Measurements from ENCODE around the gene RASSF1.

Gene RASSF1

GRCh38 chr3:50333744-50334328 is 6.8 kb downstream of the RASSF1 start:
- Histone ChIP-seq H3K27ac (no peak overlapping the region), H3K4me3 (ENCODE audit: low read depth, low read length) (no peak overlapping the region), H3K9me3 (ENCODE audit: severe bottlenecking) (no peaks in the 10 kb centered on the region), H3K27me3 (ENCODE audit: insufficient read depth, low read depth, severe bottlenecking) (no peaks in the 10 kb centered on the region), H3K36me3 (peaks cover 71% of the 10 kb centered on the region)
- DNase-seq = no peak
- no peak for TF ChIP-seq CTCF (IDR thresholded peaks at IDR 0.05; ENCODE audit: low read depth, low read length)

GRCh38 chr3:50331364-50331907 is 9.2 kb downstream of the RASSF1 start:
- TF ChIP-seq CTCF (IDR thresholded peaks at IDR 0.05; ENCODE audit: low read depth, low read length) = no peak
- Histone ChIP-seq H3K9me3 (ENCODE audit: severe bottlenecking) (no peaks in the 10 kb centered on the region), H3K36me3 (peaks cover 72% of the 10 kb centered on the region), H3K4me3 (ENCODE audit: low read depth, low read length) (no peak overlapping the region), H3K27ac (no peak overlapping the region), H3K27me3 (ENCODE audit: insufficient read depth, low read depth, severe bottlenecking) (no peaks in the 10 kb centered on the region)
- no peak for DNase-seq

GRCh38 chr3:50330330-50330729 is 10.3 kb downstream of the RASSF1 start:
- H3K27me3 ChIP-seq (ENCODE audit: insufficient read depth, low read depth, severe bottlenecking) = no peaks in the 10 kb centered on the region
- H3K4me3 ChIP-seq (ENCODE audit: low read depth, low read length) = no peak overlapping the region
- no peak for TF ChIP-seq CTCF (IDR thresholded peaks at IDR 0.05; ENCODE audit: low read depth, low read length)
- H3K27ac ChIP-seq = no peak overlapping the region
- no peaks in the 10 kb centered on the region for H3K9me3 ChIP-seq (ENCODE audit: severe bottlenecking)
- H3K36me3 ChIP-seq = peaks cover 74% of the 10 kb centered on the region
- DNase-seq = no peak

GRCh38 chr3:50327943-50328691 is 12.5 kb downstream of the RASSF1 start, which contains the start of gene TUSC2:
TSS of gene TUSC2 (minus strand) at chr3:50328223. CDS start at chr3:50328099, 124 bp downstream.
- no peaks in the 10 kb centered on the region for H3K27me3 ChIP-seq (ENCODE audit: insufficient read depth, low read depth, severe bottlenecking)
- TF ChIP-seq CTCF (IDR thresholded peaks at IDR 0.05; ENCODE audit: low read depth, low read length) = no peak
- no peaks in the 10 kb centered on the region for H3K9me3 ChIP-seq (ENCODE audit: severe bottlenecking)
- peak within 1 kb of the TSS; percentile 81 for H3K27ac ChIP-seq
- DNase-seq = peak; percentile 97
- peak within 1 kb of the TSS; percentile 71 for H3K4me3 ChIP-seq (ENCODE audit: low read depth, low read length)
- H3K36me3 ChIP-seq = peaks cover 67% of the 10 kb centered on the region

- Histone ChIP-seq H3K4me3 (ENCODE audit: low read depth, low read length) (peak overlapping the region; percentile 71), H3K9me3 (ENCODE audit: severe bottlenecking) (no peaks in the 10 kb centered on the region), H3K27me3 (ENCODE audit: insufficient read depth, low read depth, severe bottlenecking) (no peaks in the 10 kb centered on the region), H3K27ac (peak overlapping the region; percentile 81; the same call in 1 of the 2 replicates), H3K36me3 (peaks cover 57% of the 10 kb centered on the region)
- TF ChIP-seq CTCF (IDR thresholded peaks at IDR 0.05; ENCODE audit: low read depth, low read length) = no peak
- DNase-seq = no peak
Measured at GRCh38 chr3:50327129-50327528, 13.5 kb downstream of the RASSF1 start.

Data from WERI-Rb-1 (cell line).